Liver (tissue), 3 donors: ENCODE measurements around the gene SIRPB1.

Source experiments
- CTCF ChIP-seq: fragments of 150-350 bp; IDR thresholded peaks from 2 replicates; pipeline ENCODE4 v1.5.1; 2017; ENCODE audit warnings: improper control_type of control experiment, low read depth, low read length; ENCODE audit not compliant: missing input control
- EGR1 ChIP-seq, 2 donors: IDR thresholded peaks; 2 replicates each; pipeline ENCODE4 v1.6.1; 2016 to 2018; ENCODE audit warnings: antibody characterized with exemption in 2 of 2, low read depth in 2 of 2
- FOXA1 ChIP-seq: IDR thresholded peaks from 2 replicates; pipeline ENCODE4 v1.6.1; 2016; ENCODE audit warnings: antibody characterized with exemption
- GABPA ChIP-seq, 2 donors: IDR thresholded peaks in 1 of 2; conservative IDR thresholded peaks in 1 of 2; 2 replicates each; pipeline ENCODE4 v1.6.1; 2016; ENCODE audit warnings: antibody characterized with exemption in 2 of 2, mild to moderate bottlenecking in 1 of 2, moderate library complexity in 1 of 2
- HNF4A ChIP-seq, 2 donors: conservative IDR thresholded peaks; 2 replicates each; pipeline ENCODE4 v1.6.1; 2016; ENCODE audit warnings: antibody characterized with exemption in 2 of 2, mild to moderate bottlenecking in 2 of 2
- JUND ChIP-seq, 2 donors: IDR thresholded peaks; 2 replicates each; pipeline ENCODE4 v1.6.1; 2016; ENCODE audit warnings: antibody characterized with exemption in 2 of 2
- MAX ChIP-seq: IDR thresholded peaks from 2 replicates; pipeline ENCODE4 v1.6.1; 2016; ENCODE audit warnings: antibody characterized with exemption
- NR2F2 ChIP-seq: IDR thresholded peaks from 2 replicates; pipeline ENCODE4 v1.6.1; 2016; ENCODE audit warnings: antibody characterized with exemption
- RAD21 ChIP-seq, 2 donors: IDR thresholded peaks; 2 replicates each; pipeline ENCODE4 v1.6.1; 2016; ENCODE audit warnings: antibody characterized with exemption in 2 of 2, mild to moderate bottlenecking in 2 of 2
- REST ChIP-seq: IDR thresholded peaks from 2 replicates; pipeline ENCODE4 v1.6.1; 2016; ENCODE audit warnings: antibody characterized with exemption, mild to moderate bottlenecking
- SP1 ChIP-seq: IDR thresholded peaks from 2 replicates; pipeline ENCODE4 v1.6.1; 2018; ENCODE audit warnings: antibody characterized with exemption, mild to moderate bottlenecking
- TAF1 ChIP-seq: conservative IDR thresholded peaks from 2 replicates; pipeline ENCODE4 v1.6.1; 2016; ENCODE audit warnings: antibody characterized with exemption, mild to moderate bottlenecking
- YY1 ChIP-seq: IDR thresholded peaks from 2 replicates; pipeline ENCODE4 v1.6.1; 2016; ENCODE audit warnings: antibody characterized with exemption, mild to moderate bottlenecking
- ZBTB33 ChIP-seq: IDR thresholded peaks from 2 replicates; pipeline ENCODE4 v1.6.1; 2016; ENCODE audit warnings: antibody characterized with exemption
- donor health status: healthy.
- donor health status: healthy.

GRCh38 chr20:1652960-1653359 lies 33.2 kb upstream of the SIRPB1 start:
- TF ChIP-seq CTCF (no peak), TAF1 (no peak), RAD21 (IDR thresholded peaks at IDR 0.05) (no peak), JUND (IDR thresholded peaks at IDR 0.05) (no peak), FOXA1 (no peak), REST (no peak), MAX (no peak), SP1 (no peak), HNF4A (conservative IDR thresholded peaks at IDR 0.05) (no peak), ZBTB33 (no peak), EGR1 (IDR thresholded peaks at IDR 0.05; ENCODE audit: low read depth in 2 of 2) (no peak), GABPA (IDR thresholded peaks at IDR 0.05 in 1 of 2, conservative IDR thresholded peaks at IDR 0.05 in 1 of 2) (no peak), YY1 (no peak), NR2F2 (no peak)
